T-helper 2 cell treated with Interferon-gamma antibody and Interleukin-4, amounts not matched to agents 100 ng/mL and 5 ng/mL, for 36 hours (primary cell): ENCODE data around the gene ARCN1. TPM values are rescaled to one million over a fixed set of nuclear protein-coding genes. Genes with fewer than 3 reads are reported as not detected.

Experiments used
- intact Hi-C: fragments of 100-400 bp; cut with micrococcal nuclease; formaldehyde crosslinking; loops from one replicate; pipeline ENCODE4 v1.15.1; 2023
- total RNA-seq: library from RNA; stranded (reverse); gene quantifications from 2 replicates; pipeline ENCODE4 v1.2.3, GENCODE V29; 2022

ARCN1 gene
- total RNA-seq, result 105 and 110 TPM in 2 replicates

GRCh38 chr11:118572061-118572980, at the start of gene ARCN1:
Gene ARCN1 (plus strand): TSS chr11:118572409. CDS start chr11:118572548, 139 bp downstream.
- intact Hi-C loops, result loop anchor here (2.0 to 5.0 kb wide), 4 partner anchors 135 to 270 kb away; partner anchors contain the start of genes CD3E, DDX6 and KMT2A

- intact Hi-C loops, result no loop called here
Measured at GRCh38 chr11:118522571-118523072, 49.6 kb upstream of the ARCN1 start.

GRCh38 chr11:118524356-118524755, 47.9 kb upstream of the ARCN1 start:
- intact Hi-C loops, result no loop called here

GRCh38 chr11:118524757-118525470, 47.3 kb upstream of the ARCN1 start:
- intact Hi-C loops, result no loop called here

GRCh38 chr11:118526688-118527087, 45.5 kb upstream of the ARCN1 start:
- intact Hi-C loops, result no loop called here

GRCh38 chr11:118527109-118527508, 45.1 kb upstream of the ARCN1 start, which contains the start of gene TTC36:
Gene TTC36 (plus strand): TSS chr11:118527474. CDS start chr11:118527495, 21 bp downstream.
- intact Hi-C loops, result no loop called here

GRCh38 chr11:118528511-118528910, 43.7 kb upstream of the ARCN1 start:
- intact Hi-C loops, result no loop called here

- intact Hi-C loops, result loop anchor here (2.0 kb wide), 1 partner anchor 37 kb away; no protein-coding TSS in a partner anchor
Measured at GRCh38 chr11:118529584-118530175, 42.5 kb upstream of the ARCN1 start.

- intact Hi-C loops, result loop anchor here (2.0 kb wide), 1 partner anchor 37 kb away; no protein-coding TSS in a partner anchor
Measured at GRCh38 chr11:118530180-118530682, 42.0 kb upstream of the ARCN1 start.

- intact Hi-C loops, result loop anchor here (2.0 kb wide), 1 partner anchor 36 kb away; no protein-coding TSS in a partner anchor
Measured at GRCh38 chr11:118530683-118531596, 41.3 kb upstream of the ARCN1 start, which contains the start of gene TMEM25. Gene TMEM25 (plus strand): TSS chr11:118531192. CDS start chr11:118531802, 610 bp downstream.

- intact Hi-C loops, result loop anchor here (2.0 kb wide), 1 partner anchor 35 kb away; no protein-coding TSS in a partner anchor
Measured at GRCh38 chr11:118531597-118532084, 40.6 kb upstream of the ARCN1 start.

- intact Hi-C loops, result no loop called here
Measured at GRCh38 chr11:118532091-118532490, 40.1 kb upstream of the ARCN1 start.

- intact Hi-C loops, result no loop called here
Measured at GRCh38 chr11:118532852-118533768, 39.1 kb upstream of the ARCN1 start.

GRCh38 chr11:118533769-118534729, 38.2 kb upstream of the ARCN1 start:
- intact Hi-C loops, result no loop called here

GRCh38 chr11:118535261-118535660, 36.9 kb upstream of the ARCN1 start:
- intact Hi-C loops, result no loop called here

GRCh38 chr11:118536726-118537125, 35.5 kb upstream of the ARCN1 start:
- intact Hi-C loops, result no loop called here

- intact Hi-C loops, result no loop called here
Measured at GRCh38 chr11:118537409-118537980, 34.7 kb upstream of the ARCN1 start.
